Panc1 (cell line): ENCODE measurements around the gene GLRA3.

Experiments
- CTCF ChIP-seq: fragments of 450-650 bp; IDR thresholded peaks from 2 replicates; pipeline ENCODE4 v1.5.1; 2017; ENCODE audit warnings: mild to moderate bottlenecking
- POLR2AphosphoS5 ChIP-seq: IDR thresholded peaks from 2 replicates; pipeline ENCODE4 v1.6.1; 2012; ENCODE audit warnings: mild to moderate bottlenecking, low read depth, low read length, moderate library complexity
- REST ChIP-seq, 2 experiments: IDR thresholded peaks; 2 replicates each; pipeline ENCODE4 v1.6.1; 2011 to 2012; ENCODE audit warnings: low read depth in 2 of 2, control low read depth in 1 of 2, low read length in 1 of 2, mild to moderate bottlenecking in 1 of 2, moderate library complexity in 1 of 2; ENCODE audit not compliant: insufficient read depth in 1 of 2
- SIN3A ChIP-seq: IDR thresholded peaks from 2 replicates; pipeline ENCODE4 v1.6.1; 2012; ENCODE audit warnings: low read depth, mild to moderate bottlenecking, low read length, moderate library complexity, borderline replicate concordance; ENCODE audit not compliant: insufficient read depth
- TCF7L2 ChIP-seq: IDR thresholded peaks from 2 replicates; pipeline ENCODE4 v1.6.1; 2011; ENCODE audit warnings: mild to moderate bottlenecking, low read depth, low read length, inconsistent platforms

- TF ChIP-seq CTCF = no peak
- TF ChIP-seq POLR2AphosphoS5 = no peak
- TF ChIP-seq TCF7L2 = no peak
- peak in 1 of 2 experiments; percentile 60; a peak in 2 of 4 replicates for TF ChIP-seq REST (IDR thresholded peaks at IDR 0.05; ENCODE audit: insufficient read depth in 1 of 2, low read depth in 2 of 2, low read length in 1 of 2)
- TF ChIP-seq SIN3A = no peak
These were observed at the start of gene GLRA3 for GRCh38 chr4:174828845-174829701.
